Gastroesophageal sphincter (tissue), 4 donors: Measurements from ENCODE around the gene KMT2C. TPM values are rescaled to one million over a fixed set of nuclear protein-coding genes. Genes with fewer than 3 reads are reported as not detected.

Experiments
- ATAC-seq: fragments of 150-250 bp; one replicate; pipeline ENCODE4 v1.9.1; 2016; ENCODE audit warnings: mild to moderate bottlenecking, moderate library complexity
- H3K27ac ChIP-seq, 4 donors: fragments of 200-600 bp; sonication (generic) in 3 of 4; 1 replicate in 3 of 4; 2 replicates in 1 of 4; pipeline ENCODE4 v1.5.1; 2016 to 2019
- H3K27me3 ChIP-seq: fragments of 200-600 bp; sonication (generic); one replicate; pipeline ENCODE4 v1.5.1; 2019
- H3K36me3 ChIP-seq, 2 donors: fragments of 200-600 bp; sonication (generic); one replicate each; pipeline ENCODE4 v1.5.1; 2019; ENCODE audit warnings: control low read depth in 1 of 2
- H3K4me1 ChIP-seq, 3 donors: fragments of 200-600 bp; sonication (generic); 1 replicate in 2 of 3; 2 replicates in 1 of 3; pipeline ENCODE4 v1.5.1; 2016 to 2019; ENCODE audit warnings: control low read depth in 2 of 3
- H3K4me3 ChIP-seq, 2 donors: fragments of 200-600 bp; sonication (generic); one replicate each; pipeline ENCODE4 v1.5.1; 2019; ENCODE audit warnings: mild to moderate bottlenecking in 1 of 2, moderate library complexity in 1 of 2
- H3K9me3 ChIP-seq, 3 donors: fragments of 200-600 bp; sonication (generic); one replicate each; pipeline ENCODE4 v1.5.1; 2017 to 2019; ENCODE audit warnings: control low read depth in 2 of 3
- CTCF ChIP-seq, 4 experiments: fragments of 200-600 bp in 2 of 4; fragments of 450-650 bp in 2 of 4; sonication (generic) in 1 of 4; IDR thresholded peaks; one replicate each; pipeline ENCODE4 v1.5.1; 2017 to 2019; ENCODE audit warnings: antibody characterized with exemption in 4 of 4, mild to moderate bottlenecking in 2 of 4, moderate library complexity in 2 of 4
- EP300 ChIP-seq: sonication (generic); formaldehyde crosslinking; IDR thresholded peaks from one replicate; pipeline ENCODE4 v1.6.1; 2017; ENCODE audit warnings: antibody characterized with exemption, mild to moderate bottlenecking
- POLR2A ChIP-seq, 2 donors: fragments of 450-650 bp; IDR thresholded peaks; one replicate each; pipeline ENCODE4 v1.6.1; 2017; ENCODE audit warnings: antibody characterized with exemption in 2 of 2, mild to moderate bottlenecking in 2 of 2, moderate library complexity in 1 of 2
- POLR2AphosphoS5 ChIP-seq: sonication (generic); formaldehyde crosslinking; IDR thresholded peaks from one replicate; pipeline ENCODE4 v1.6.1; 2017; ENCODE audit warnings: antibody characterized with exemption
- WGBS, 2 donors: methylation state at CpG; one replicate each; pipeline ENCODE4 v1.1.5; 2018; ENCODE audit warnings: low coverage in 1 of 2; 5-methylcytosine and 5-hydroxymethylcytosine counted together
- total RNA-seq, 4 donors: library from RNA; depleted of rRNA; stranded (reverse); fragments of >200 nt; gene quantifications; one replicate each; pipeline ENCODE4 v1.1.0, GENCODE V29; 2016

Gene KMT2C
- total RNA-seq, 4 donors from 2014 or later = 63.0 to 84.8 (median 75.5) TPM

GRCh38 chr7:152115021-152115718, 320.6 kb downstream of the KMT2C start:
- WGBS, 2 donors = 84 to 88% methylated on average over 8 to 9 of the region's 9 CpGs
- Histone ChIP-seq H3K27ac (no peak overlapping the region), H3K9me3 (no peaks in the 10 kb centered on the region), H3K36me3 (peaks cover 3 to 84% of the 10 kb centered on the region in 2 donors), H3K4me1 (no peaks in the 10 kb centered on the region), H3K27me3 (no peaks in the 10 kb centered on the region), H3K4me3 (no peak overlapping the region)
- ATAC-seq = no peak
- TF ChIP-seq POLR2A (IDR thresholded peaks at IDR 0.05) (no peak), POLR2AphosphoS5 (no peak), CTCF (IDR thresholded peaks at IDR 0.05) (no peak), EP300 (no peak)

GRCh38 chr7:152112829-152113228, 323.0 kb downstream of the KMT2C start:
- no peaks in the 10 kb centered on the region for H3K9me3 ChIP-seq
- TF ChIP-seq EP300 = no peak
- no peak for TF ChIP-seq POLR2AphosphoS5
- no peak for TF ChIP-seq CTCF (IDR thresholded peaks at IDR 0.05)
- no peak for TF ChIP-seq POLR2A (IDR thresholded peaks at IDR 0.05)
- no peak overlapping the region for H3K4me3 ChIP-seq
- H3K27me3 ChIP-seq = no peaks in the 10 kb centered on the region
- peaks cover 0 to 81% of the 10 kb centered on the region in 2 donors for H3K36me3 ChIP-seq
- H3K4me1 ChIP-seq = no peaks in the 10 kb centered on the region
- no peak overlapping the region for H3K27ac ChIP-seq
- no peak for ATAC-seq

GRCh38 chr7:152108359-152108758, 327.4 kb downstream of the KMT2C start:
- Histone ChIP-seq H3K4me3 (no peak overlapping the region), H3K9me3 (no peaks in the 10 kb centered on the region), H3K4me1 (peaks cover 0 to 6% (median 0%) of the 10 kb centered on the region in 3 donors), H3K36me3 (peaks cover 0 to 82% of the 10 kb centered on the region in 2 donors), H3K27ac (no peak overlapping the region), H3K27me3 (no peaks in the 10 kb centered on the region)
- TF ChIP-seq POLR2A (IDR thresholded peaks at IDR 0.05) = no peak
- TF ChIP-seq EP300 = no peak
- no peak for TF ChIP-seq POLR2AphosphoS5
- no peak for TF ChIP-seq CTCF (IDR thresholded peaks at IDR 0.05)
- 68 to 84% methylated on average over 7 of the region's 7 CpGs for WGBS, 2 donors
- ATAC-seq = no peak

GRCh38 chr7:152107945-152108344, 327.9 kb downstream of the KMT2C start:
- Histone ChIP-seq H3K9me3 (no peaks in the 10 kb centered on the region), H3K4me3 (no peak overlapping the region), H3K4me1 (peaks cover 0 to 10% (median 0%) of the 10 kb centered on the region in 3 donors), H3K27me3 (no peaks in the 10 kb centered on the region), H3K36me3 (peaks cover 0 to 82% of the 10 kb centered on the region in 2 donors), H3K27ac (no peak overlapping the region)
- no peak for ATAC-seq
- TF ChIP-seq POLR2AphosphoS5 (no peak), POLR2A (IDR thresholded peaks at IDR 0.05) (no peak), CTCF (IDR thresholded peaks at IDR 0.05) (no peak), EP300 (no peak)
- 95 to 98% methylated on average over 11 to 13 of the region's 17 CpGs for WGBS, 2 donors

GRCh38 chr7:152106990-152107389, 328.8 kb downstream of the KMT2C start:
- Histone ChIP-seq H3K27ac (no peak overlapping the region), H3K4me3 (no peak overlapping the region), H3K4me1 (peaks cover 0 to 10% (median 0%) of the 10 kb centered on the region in 3 donors), H3K9me3 (no peaks in the 10 kb centered on the region), H3K36me3 (peaks cover 0 to 91% of the 10 kb centered on the region in 2 donors), H3K27me3 (no peaks in the 10 kb centered on the region)
- ATAC-seq = no peak
- 73 to 81% methylated on average over 4 of the region's 4 CpGs for WGBS, 2 donors
- TF ChIP-seq POLR2AphosphoS5 (no peak), EP300 (no peak), POLR2A (IDR thresholded peaks at IDR 0.05) (no peak), CTCF (IDR thresholded peaks at IDR 0.05) (no peak)
